HepG2 (cell line): Measurements from ENCODE around the gene JMY. TPM values are rescaled to one million over a fixed set of nuclear protein-coding genes. Genes with fewer than 3 reads are reported as not detected.

Source experiments
- ATAC-seq: fragments of 200-7000 bp; cut with Tn5 transposase; 3 replicates; pipeline ENCODE4 v1.9.1; 2020; ENCODE audit warnings: mild to moderate bottlenecking, moderate library complexity
- BruUV-seq: library from RNA; stranded (reverse); fragments of 400-500 nt; replicated peaks from 2 replicates; lab custom pipeline; 2021; lab: Mats Ljungman, UMichigan
- CTCF ChIA-PET: fragments of 300-600 bp; formaldehyde crosslinking; extraction: SDS; loops from one replicate; lab custom pipeline; 2021; ENCODE audit warnings: low total read pairs, inconsistent platforms, low intra/inter-chr PET ratio; lab: Yijun Ruan, JAX
- POLR2A ChIA-PET: fragments of 350-600 bp; sonication (Branson Sonifier 250); formaldehyde crosslinking; loops from one replicate; lab custom pipeline; 2020; ENCODE audit warnings: antibody characterized with exemption, inconsistent platforms; lab: Yijun Ruan, JAX
- DNase-seq: peaks from one replicate; pipeline ENCODE4 v3.0.0-alpha.2; 2015; ENCODE audit warnings: low spot score
- FAIRE-seq: peaks from 3 replicates; lab custom pipeline; 2011; peaks lifted over from hg19 to GRCh38; lab: Jason Lieb, UNC
- H2AFZ ChIP-seq: one replicate; pipeline ENCODE4 v1.6.1; 2011; ENCODE audit warnings: low read length, inconsistent platforms
- H3K27ac ChIP-seq: fragments of 300-600 bp; 3 replicates; pipeline ENCODE4 v1.8.0; 2011; ENCODE audit warnings: mixed run types, mild to moderate bottlenecking, mixed read lengths, low read length, inconsistent platforms; ENCODE audit not compliant: insufficient read depth; ENCODE audit errors: extremely low read length
- H3K27me3 ChIP-seq, 2 experiments: fragments of 200-600 bp in 1 of 2; 2 replicates in 1 of 2; 3 replicates in 1 of 2; pipeline versions ENCODE4 v1.6.0 to v1.8.0; 2011; ENCODE audit warnings: low read length in 2 of 2, mild to moderate bottlenecking in 2 of 2, moderate library complexity in 2 of 2, inconsistent platforms in 1 of 2; ENCODE audit not compliant: insufficient read depth in 2 of 2, control insufficient read depth in 1 of 2
- H3K36me3 ChIP-seq, 2 experiments: fragments of 200-600 bp in 1 of 2; replicated peaks in 1 of 2; 2 replicates in 1 of 2; 3 replicates in 1 of 2; pipeline versions ENCODE4 v1.5.1 to v1.8.0; 2011; ENCODE audit warnings: low read length in 2 of 2, inconsistent platforms in 1 of 2; ENCODE audit not compliant: insufficient read depth in 2 of 2, control insufficient read depth in 1 of 2
- H3K4me1 ChIP-seq: 2 replicates; pipeline ENCODE4 v1.5.1; 2012; ENCODE audit warnings: low read length, inconsistent platforms; ENCODE audit not compliant: insufficient read depth
- H3K4me2 ChIP-seq: 2 replicates; pipeline ENCODE4 v1.6.0; 2011; ENCODE audit warnings: low read depth, low read length, inconsistent platforms
- H3K4me3 ChIP-seq, 3 experiments: fragments of 200-600 bp in 1 of 3; sonication (generic), shearing (Covaris generic) in 1 of 3; replicated peaks in 1 of 3; 2 replicates each; pipeline ENCODE4 v1.5.1; 2011 to 2016; ENCODE audit warnings: low read length in 3 of 3, inconsistent platforms in 2 of 3, low read depth in 2 of 3, mild to moderate bottlenecking in 2 of 3, control low read depth in 1 of 3, mixed read lengths in 1 of 3; ENCODE audit not compliant: insufficient read depth in 1 of 3
- H3K79me2 ChIP-seq: one replicate; pipeline ENCODE4 v1.6.1; 2011; ENCODE audit warnings: low read length, inconsistent platforms; ENCODE audit not compliant: insufficient read depth
- H3K9ac ChIP-seq: 2 replicates; pipeline ENCODE4 v1.6.0; 2011; ENCODE audit warnings: mild to moderate bottlenecking, low read depth, low read length, inconsistent platforms; ENCODE audit not compliant: insufficient read depth
- H3K9me3 ChIP-seq: 2 replicates; pipeline ENCODE4 v1.5.1; 2012; ENCODE audit warnings: mild to moderate bottlenecking, low read length
- H4K20me1 ChIP-seq: 2 replicates; pipeline ENCODE4 v1.6.0; 2011; ENCODE audit warnings: inconsistent platforms, mild to moderate bottlenecking, low read length, moderate library complexity; ENCODE audit not compliant: insufficient read depth
- RFXAP ChIP-seq: sonication (generic); formaldehyde crosslinking; IDR thresholded peaks from 2 replicates; pipeline ENCODE4 v1.4.0; 2020; ENCODE audit warnings: missing genetic modification reagents, borderline replicate concordance
- TCF7L2 ChIP-seq: IDR thresholded peaks from 2 replicates; pipeline ENCODE4 v1.6.1; 2011; ENCODE audit warnings: mild to moderate bottlenecking, low read depth, low read length, moderate library complexity
- ZNF101 ChIP-seq: sonication (generic); formaldehyde crosslinking; IDR thresholded peaks from 2 replicates; pipeline ENCODE4 v1.4.0; 2020; ENCODE audit warnings: mild to moderate bottlenecking, low read depth, missing genetic modification reagents, borderline replicate concordance
- WGBS: methylation state at CpG from one replicate; pipeline ENCODE4 v1.1.6; 2017; ENCODE audit warnings: low lambda C conversion rate; 5-methylcytosine and 5-hydroxymethylcytosine counted together
- in situ Hi-C: cut with HindIII; loops from 2 replicates; pipeline ENCODE4 v1.10.0; 2017; ENCODE audit warnings: low pct_unique_long_range_greater_than_20kb; ENCODE audit not compliant: extremely low pct_ligation_motif_present
- intact Hi-C: fragments of 100-400 bp; cut with micrococcal nuclease; formaldehyde crosslinking; loops from one replicate; pipeline ENCODE4 v1.10.0; 2022; ENCODE audit not compliant: unreplicated experiment
- polyA plus RNA-seq, 8 experiments: library from polyadenylated mRNA; depleted of rRNA in 3 of 8; stranded (reverse) in 7 of 8; unstranded in 1 of 8; fragments of >200 nt; fragmentation: Illumina TruSeq in 4 of 8; extraction: Trizol in 4 of 8; gene quantifications; 2 replicates each; pipeline versions ENCODE4 v1.2.1 to v1.2.3, GENCODE V29; 2011 to 2016; ENCODE audit warnings: low read depth in 4 of 8, missing spikeins in 1 of 8, mixed read lengths in 1 of 8; ENCODE audit not compliant: insufficient read depth in 1 of 8
- total RNA-seq, 5 experiments: library from RNA; depleted of rRNA; stranded (reverse); fragments of >200 nt; fragmentation: Illumina TruSeq; extraction: Trizol; gene quantifications; 2 replicates each; pipeline ENCODE4 v1.2.3, GENCODE V29; 2016; ENCODE audit warnings: low read depth in 1 of 5

Gene JMY
- total and polyA plus RNA-seq, 2 of the 13 experiments (the other 11 are each of a cell fraction or from before 2014, with no cell fraction given): 4.0 to 4.2 TPM

DNA sequence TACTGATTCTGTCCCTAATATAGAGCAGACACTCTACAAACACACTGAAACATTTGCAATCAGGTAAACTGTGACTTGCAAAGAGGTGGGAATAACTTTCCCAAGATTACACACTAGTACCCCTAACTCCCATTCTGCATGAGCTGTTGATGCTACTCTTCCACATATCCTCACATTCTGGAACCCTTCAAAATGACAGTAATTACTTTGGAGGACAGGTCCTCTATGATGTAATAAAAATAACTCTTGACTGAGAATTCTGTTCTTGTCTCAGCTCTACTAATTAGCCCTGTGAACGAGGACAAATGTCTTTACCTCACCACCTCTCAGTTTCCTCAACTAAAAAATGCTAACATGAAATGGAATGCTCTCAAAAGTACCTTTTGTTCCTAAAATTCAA, 49.5 kb upstream of the JMY start:
- ATAC-seq: no peak
- CTCF ChIA-PET: no interaction called here
- H3K9me3 ChIP-seq: no peaks in the 10 kb centered on the region
- no peak for DNase-seq
- no peak overlapping the region for H2AFZ ChIP-seq
- H3K27me3 ChIP-seq: no peaks in the 10 kb centered on the region
- no peak overlapping the region for H3K4me2 ChIP-seq
- WGBS: 0% methylated on average over 1 of the region's 1 CpG
- intact Hi-C loops: no loop called here
- no peaks in the 10 kb centered on the region for H3K79me2 ChIP-seq
- no peaks in the 10 kb centered on the region for H3K36me3 ChIP-seq
- FAIRE-seq: no peak
- H3K4me3 ChIP-seq: no peak overlapping the region
- H3K4me1 ChIP-seq: no peaks in the 10 kb centered on the region
- POLR2A ChIA-PET: no interaction called here
- BruUV-seq: no TSS peak
- H4K20me1 ChIP-seq: no peaks in the 10 kb centered on the region
- TF ChIP-seq RFXAP (CRISPR knock-in tag): no peak
- in situ Hi-C loops: no loop called here
- no peak overlapping the region for H3K9ac ChIP-seq
- H3K27ac ChIP-seq: no peak overlapping the region

DNA sequence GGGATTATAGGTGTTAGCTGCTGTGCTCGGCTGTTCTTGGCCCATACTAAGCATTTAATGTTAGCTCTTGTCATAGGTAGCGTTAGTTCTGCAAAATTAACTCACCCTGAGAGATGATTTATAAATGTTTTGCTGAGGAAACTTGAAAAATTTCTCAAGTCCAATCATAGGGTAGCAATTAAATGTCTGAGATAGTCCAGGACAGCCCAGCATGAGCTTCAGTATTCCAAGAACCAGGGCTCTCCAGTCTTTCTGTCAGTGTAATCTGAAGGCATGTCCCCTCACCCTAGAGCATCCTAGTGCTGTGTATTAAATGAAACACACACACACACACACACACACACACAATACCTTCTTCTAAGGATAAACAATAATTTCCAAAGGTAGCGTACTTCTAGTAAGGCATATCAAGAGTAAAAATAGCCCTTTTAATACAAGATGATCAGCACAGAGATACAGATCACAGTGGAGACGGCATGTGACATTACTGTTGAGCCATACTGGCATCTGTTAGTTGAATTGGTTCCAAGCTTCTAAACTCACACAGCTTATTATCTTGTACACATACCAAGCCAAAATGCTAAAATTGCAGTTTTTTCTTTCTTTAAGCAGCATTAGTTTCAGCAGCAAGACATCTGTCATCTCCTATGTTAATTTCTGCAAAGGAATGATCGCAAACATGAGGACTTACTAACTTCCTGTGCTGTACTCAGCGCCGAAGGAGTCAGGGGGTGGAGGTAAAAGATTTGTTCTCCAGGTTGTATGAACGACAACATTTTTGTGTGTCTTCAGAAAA, 46.3 kb upstream of the JMY start:
- in situ Hi-C loops: no loop called here
- TF ChIP-seq TCF7L2 (no peak), ZNF101 (no peak)
- ATAC-seq: no peak
- H2AFZ ChIP-seq: no peak overlapping the region
- ChIA-PET POLR2A (interaction anchor here (0.7 kb wide), 1 partner anchor 80 kb away, joined by 4 read pairs; no protein-coding TSS in a partner anchor), CTCF (no interaction called here)
- BruUV-seq: no TSS peak
- H3K79me2 ChIP-seq: no peaks in the 10 kb centered on the region
- no peak for FAIRE-seq
- H3K9me3 ChIP-seq: no peaks in the 10 kb centered on the region
- H3K27me3 ChIP-seq: no peaks in the 10 kb centered on the region
- H3K4me1 ChIP-seq: no peaks in the 10 kb centered on the region
- intact Hi-C loops: loop anchor here (10.0 kb wide), 1 partner anchor 55 kb away; no protein-coding TSS in a partner anchor
- no peak overlapping the region for H3K4me3 ChIP-seq
- H3K4me2 ChIP-seq: no peak overlapping the region
- no peaks in the 10 kb centered on the region for H3K36me3 ChIP-seq
- no peak overlapping the region for H3K9ac ChIP-seq
- 74% methylated on average over 8 of the region's 8 CpGs for WGBS
- H3K27ac ChIP-seq: no peak overlapping the region
- H4K20me1 ChIP-seq: no peaks in the 10 kb centered on the region
- no peak for DNase-seq
